BJ (cell line): ENCODE data around the gene SUGCT. TPM values are rescaled to one million over a fixed set of nuclear protein-coding genes. Genes with fewer than 3 reads are reported as not detected.

Experiments used
- CTCF ChIA-PET: fragments of 350-600 bp; formaldehyde crosslinking; extraction: SDS; loops from one replicate; lab custom pipeline; 2021; ENCODE audit warnings: antibody characterized with exemption, inconsistent platforms; lab: Yijun Ruan, JAX
- POLR2A ChIA-PET: fragments of 300-600 bp; sonication (Branson Sonifier 250); formaldehyde crosslinking; extraction: SDS; loops from one replicate; lab custom pipeline; 2021; ENCODE audit warnings: antibody characterized with exemption; lab: Charles Lee
- DNase-seq: peaks from one replicate; pipeline ENCODE4 v3.0.0-alpha.2; 2011; ENCODE audit warnings: low read depth
- H3K27me3 ChIP-seq: 2 replicates; pipeline ENCODE4 v1.6.0; 2011; ENCODE audit warnings: low read length; ENCODE audit not compliant: control insufficient read depth, insufficient read depth
- H3K36me3 ChIP-seq: 2 replicates; pipeline ENCODE4 v1.5.1; 2011; ENCODE audit warnings: low read length; ENCODE audit not compliant: control insufficient read depth, insufficient read depth
- H3K4me3 ChIP-seq: 2 replicates; pipeline ENCODE4 v1.5.1; 2011; ENCODE audit warnings: low read depth, mild to moderate bottlenecking, control low read depth, low read length
- polyA plus RNA-seq: library from polyadenylated mRNA; depleted of rRNA; stranded (reverse); fragments of >200 nt; gene quantifications from 2 replicates; pipeline ENCODE4 v1.2.3, GENCODE V29; 2011
- TF ChIP-seq, protein P1 (sequence below): IDR thresholded peaks from 2 replicates; pipeline ENCODE4 v1.5.1; 2011; ENCODE audit warnings: low read depth, mild to moderate bottlenecking, control low read depth, inconsistent platforms, low read length, moderate library complexity; ENCODE audit not compliant: insufficient read depth

SUGCT gene
- polyA plus RNA-seq, 1 experiment = 10.6 TPM

- ChIA-PET POLR2A (no interaction called here), CTCF (no interaction called here)
- Histone ChIP-seq H3K27me3 (no peaks in the 10 kb centered on the region), H3K4me3 (no peak overlapping the region), H3K36me3 (no peaks in the 10 kb centered on the region)
- TF ChIP-seq, protein P1, sequence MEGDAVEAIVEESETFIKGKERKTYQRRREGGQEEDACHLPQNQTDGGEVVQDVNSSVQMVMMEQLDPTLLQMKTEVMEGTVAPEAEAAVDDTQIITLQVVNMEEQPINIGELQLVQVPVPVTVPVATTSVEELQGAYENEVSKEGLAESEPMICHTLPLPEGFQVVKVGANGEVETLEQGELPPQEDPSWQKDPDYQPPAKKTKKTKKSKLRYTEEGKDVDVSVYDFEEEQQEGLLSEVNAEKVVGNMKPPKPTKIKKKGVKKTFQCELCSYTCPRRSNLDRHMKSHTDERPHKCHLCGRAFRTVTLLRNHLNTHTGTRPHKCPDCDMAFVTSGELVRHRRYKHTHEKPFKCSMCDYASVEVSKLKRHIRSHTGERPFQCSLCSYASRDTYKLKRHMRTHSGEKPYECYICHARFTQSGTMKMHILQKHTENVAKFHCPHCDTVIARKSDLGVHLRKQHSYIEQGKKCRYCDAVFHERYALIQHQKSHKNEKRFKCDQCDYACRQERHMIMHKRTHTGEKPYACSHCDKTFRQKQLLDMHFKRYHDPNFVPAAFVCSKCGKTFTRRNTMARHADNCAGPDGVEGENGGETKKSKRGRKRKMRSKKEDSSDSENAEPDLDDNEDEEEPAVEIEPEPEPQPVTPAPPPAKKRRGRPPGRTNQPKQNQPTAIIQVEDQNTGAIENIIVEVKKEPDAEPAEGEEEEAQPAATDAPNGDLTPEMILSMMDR = no peak
- no peak for DNase-seq
Measured at GRCh38 chr7:40531956-40532355, 397.2 kb downstream of the SUGCT start.

- ChIA-PET CTCF (no interaction called here), POLR2A (no interaction called here)
- no peaks in the 10 kb centered on the region for H3K27me3 ChIP-seq
- no peaks in the 10 kb centered on the region for H3K36me3 ChIP-seq
- TF ChIP-seq, protein P1 = no peak
- H3K4me3 ChIP-seq = no peak overlapping the region
- no peak for DNase-seq
Measured at GRCh38 chr7:40535678-40536077, 400.9 kb downstream of the SUGCT start.

- H3K4me3 ChIP-seq = no peak overlapping the region
- TF ChIP-seq, protein P1 = no peak
- H3K27me3 ChIP-seq = no peaks in the 10 kb centered on the region
- ChIA-PET CTCF (no interaction called here), POLR2A (interaction anchor here (0.6 kb wide), 1 partner anchor 343 kb away, joined by 3 read pairs; no protein-coding TSS in a partner anchor)
- no peaks in the 10 kb centered on the region for H3K36me3 ChIP-seq
- DNase-seq = no peak
Measured at GRCh38 chr7:40536421-40536820, 401.6 kb downstream of the SUGCT start.

GRCh38 chr7:40538281-40538680 is 403.5 kb downstream of the SUGCT start:
- TF ChIP-seq, protein P1 = no peak
- no peaks in the 10 kb centered on the region for H3K36me3 ChIP-seq
- no peak overlapping the region for H3K4me3 ChIP-seq
- ChIA-PET CTCF (no interaction called here), POLR2A (no interaction called here)
- H3K27me3 ChIP-seq = no peaks in the 10 kb centered on the region
- DNase-seq = no peak

DNA sequence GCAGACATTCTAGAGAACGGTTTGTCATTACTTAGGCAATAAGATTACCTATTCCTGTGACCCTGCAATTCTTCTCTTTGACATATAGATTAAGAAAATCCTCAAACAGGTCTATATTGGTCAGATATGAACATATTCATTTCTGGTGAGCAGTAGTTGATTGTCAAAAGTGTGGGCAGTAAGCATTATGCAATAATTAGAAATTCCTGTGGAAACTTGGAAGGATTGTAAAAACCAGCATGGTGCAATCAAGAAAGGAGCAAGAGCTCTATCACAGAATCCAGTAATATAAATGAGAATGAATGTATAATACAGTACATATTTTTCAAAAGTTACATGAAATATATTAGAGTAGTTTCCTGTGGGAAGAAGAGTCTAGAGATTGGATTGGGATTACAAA is 406.5 kb downstream of the SUGCT start:
- no peak for DNase-seq
- ChIA-PET POLR2A (no interaction called here), CTCF (interaction anchor here (1.3 kb wide), 1 partner anchor 10 kb away, joined by 3 read pairs; no protein-coding TSS in a partner anchor)
- Histone ChIP-seq H3K27me3 (no peaks in the 10 kb centered on the region), H3K36me3 (no peaks in the 10 kb centered on the region), H3K4me3 (no peak overlapping the region)
- TF ChIP-seq, protein P1 = no peak
